SHP77 treated with DMSO at 0.1 percent for 48 hours (cell line): ENCODE data around the gene TICAM1.
A peak's percentile ranks its signal among the peaks of the same experiment; 100 is the strongest.

Experiments
- DNase-seq: peaks from one replicate; lab custom pipeline; 2025; lab: John Stamatoyannopoulos, UW

TICAM1 gene

GRCh38 chr19:4768934-4769777, 62.4 kb downstream of the TICAM1 start:
- DNase-seq: peak; percentile 74
